Measurements from ENCODE around the gene SLC2A2.

SLC2A2 gene

DNA sequence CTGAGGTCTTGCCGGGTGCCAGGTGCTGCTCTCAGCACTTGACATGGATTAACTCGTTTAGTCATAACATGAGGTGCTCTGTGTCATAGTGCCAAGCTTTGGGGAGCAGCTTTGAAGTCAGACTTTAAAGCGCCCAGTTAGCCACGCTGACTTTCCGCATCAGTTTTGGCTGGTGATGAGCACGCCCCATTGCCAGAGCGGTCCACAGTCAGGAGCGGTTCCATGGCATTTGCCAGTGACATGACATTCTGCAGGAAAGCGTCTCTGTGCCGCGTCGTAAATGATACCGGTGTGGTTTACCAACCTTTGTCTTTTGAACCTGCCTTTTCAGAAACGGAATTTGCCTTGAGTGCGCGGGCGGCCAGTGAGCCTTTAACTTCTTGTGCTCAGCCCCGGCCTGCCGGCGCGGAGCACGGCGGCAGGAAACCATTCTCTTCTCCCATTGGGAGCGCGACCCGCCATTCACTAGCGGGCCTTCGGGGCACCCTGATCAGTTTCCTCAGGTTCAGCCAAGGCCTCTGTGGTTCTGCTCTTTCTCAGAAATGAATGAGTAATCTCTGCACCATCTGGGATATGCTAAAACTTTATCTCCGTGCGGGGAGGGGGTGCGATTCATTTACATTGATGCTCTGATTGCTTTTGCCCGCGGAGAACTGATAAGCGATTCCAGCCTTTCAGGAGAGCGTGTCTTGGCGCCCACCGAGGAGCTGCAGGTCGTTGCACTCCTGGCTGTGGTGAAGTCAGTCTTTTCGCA lies 1.7 kb upstream of the SLC2A2 start:
- no peak for DNase-seq

DNA sequence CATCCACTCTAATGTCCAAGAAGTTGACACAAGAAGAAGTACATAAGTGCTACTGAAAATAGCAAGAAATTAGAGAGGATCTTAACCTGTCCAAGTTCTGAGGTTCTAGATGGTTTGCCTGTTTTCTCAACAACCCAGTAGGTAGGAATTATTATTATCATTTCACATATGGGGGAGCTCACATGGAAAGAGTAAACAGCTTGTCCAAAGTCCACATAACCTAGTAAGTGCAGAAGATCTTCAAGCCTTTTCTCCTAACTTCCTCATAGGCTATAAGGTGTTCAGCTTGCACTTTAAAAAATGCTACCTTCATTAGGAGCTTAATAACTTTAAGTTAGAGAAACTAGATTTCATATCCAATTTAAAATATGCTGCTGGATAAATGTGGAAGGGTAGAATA lies 3.0 kb downstream of the SLC2A2 start:
- DNase-seq, result no peak

DNA sequence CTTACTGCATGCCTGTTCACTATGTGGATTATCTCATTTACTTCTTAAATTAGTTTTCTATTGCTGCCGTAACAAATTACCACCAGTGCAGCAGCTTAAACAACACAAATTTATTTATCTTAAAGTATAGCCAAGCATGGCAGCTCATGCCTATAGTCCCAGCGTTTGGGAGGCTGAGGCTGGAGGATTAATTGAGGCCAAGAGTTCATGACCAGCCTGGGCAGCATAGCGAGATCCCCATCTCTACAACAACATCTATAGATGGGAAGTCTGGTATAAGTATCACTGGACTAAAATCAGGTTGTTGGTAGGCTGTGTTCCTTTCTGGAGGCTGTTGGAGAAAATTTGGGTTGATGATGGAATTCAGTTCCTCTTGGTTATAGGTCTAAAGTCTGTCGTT lies 5.1 kb downstream of the SLC2A2 start:
- no peak for DNase-seq

DNA sequence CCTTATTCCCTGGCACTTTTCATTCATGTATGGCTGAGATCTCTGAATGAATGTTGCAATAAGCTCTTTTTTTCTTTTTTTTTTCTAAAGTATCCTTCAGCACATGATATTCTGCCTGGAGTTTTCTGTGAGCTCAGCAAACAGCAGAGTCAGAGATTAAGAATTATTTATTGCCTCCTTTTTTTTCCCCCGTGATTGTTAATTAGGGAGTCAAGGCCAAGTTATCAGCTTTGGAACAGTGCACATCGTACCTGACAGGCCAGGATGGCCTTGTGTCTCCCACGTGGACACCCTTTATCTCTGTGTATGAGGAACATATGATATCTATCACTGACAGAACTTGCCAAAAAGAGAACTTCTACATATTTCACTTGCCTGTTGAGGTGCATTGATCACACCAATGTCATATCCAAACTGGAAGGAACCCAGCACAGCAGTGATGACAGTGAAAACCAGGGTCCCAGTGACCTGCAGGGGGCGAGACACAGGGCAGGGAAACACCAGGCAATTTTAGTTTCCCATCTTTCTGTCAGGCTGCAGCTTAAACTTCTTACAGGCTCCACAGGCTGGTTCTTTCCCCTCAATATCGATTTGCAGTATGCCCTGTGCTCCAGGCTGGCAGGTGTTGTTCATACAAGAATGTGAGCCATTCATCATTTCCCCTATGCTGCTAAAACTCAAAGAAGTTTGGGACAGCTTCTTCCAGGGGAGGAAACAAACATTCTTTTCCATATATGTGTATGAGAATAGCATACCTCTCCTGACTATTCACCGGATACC lies 8.2 kb downstream of the SLC2A2 start:
- DNase-seq, result no peak

DNA sequence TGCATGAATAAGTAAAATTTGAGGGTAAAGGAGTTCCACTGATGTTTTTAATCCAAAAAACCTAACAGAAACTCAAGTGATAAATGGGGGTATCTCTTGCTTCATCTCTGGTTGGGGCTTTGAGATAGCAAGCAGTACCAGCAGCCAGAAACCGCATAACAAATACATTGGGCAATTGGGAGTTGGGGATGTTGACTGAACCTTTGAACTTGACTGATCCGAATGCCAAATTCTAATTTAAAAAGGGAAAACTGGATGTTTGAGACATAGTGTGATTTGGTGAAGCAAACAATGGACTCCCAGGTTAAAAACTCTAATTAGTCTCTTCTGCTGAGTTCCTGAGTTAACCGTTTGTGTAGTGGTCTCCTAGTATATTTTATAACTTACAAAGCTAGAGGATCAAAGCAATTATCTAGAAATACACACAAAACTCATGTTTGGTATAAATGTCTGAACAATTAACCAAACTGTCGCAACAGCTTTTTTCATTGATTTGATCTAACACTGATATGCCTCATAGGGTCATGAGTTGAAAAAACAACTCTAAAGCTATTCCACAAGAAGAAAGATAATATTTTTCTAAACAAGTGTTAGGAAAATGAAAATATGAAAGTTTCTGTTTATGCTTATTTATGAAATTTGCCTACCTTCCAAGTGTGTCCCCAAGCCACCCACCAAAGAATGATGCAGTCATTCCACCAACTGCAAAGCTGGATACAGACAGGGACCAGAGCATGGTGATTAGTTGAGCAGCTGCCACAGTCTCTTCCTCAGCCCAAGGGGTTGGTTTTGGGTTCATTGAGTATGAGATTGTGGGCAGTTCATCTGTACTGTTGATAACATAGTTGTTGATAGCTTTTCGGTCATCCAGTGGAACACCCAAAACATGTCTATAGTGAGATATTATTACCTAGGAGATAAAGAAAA lies 12.4 kb downstream of the SLC2A2 start:
- no peak for DNase-seq

DNA sequence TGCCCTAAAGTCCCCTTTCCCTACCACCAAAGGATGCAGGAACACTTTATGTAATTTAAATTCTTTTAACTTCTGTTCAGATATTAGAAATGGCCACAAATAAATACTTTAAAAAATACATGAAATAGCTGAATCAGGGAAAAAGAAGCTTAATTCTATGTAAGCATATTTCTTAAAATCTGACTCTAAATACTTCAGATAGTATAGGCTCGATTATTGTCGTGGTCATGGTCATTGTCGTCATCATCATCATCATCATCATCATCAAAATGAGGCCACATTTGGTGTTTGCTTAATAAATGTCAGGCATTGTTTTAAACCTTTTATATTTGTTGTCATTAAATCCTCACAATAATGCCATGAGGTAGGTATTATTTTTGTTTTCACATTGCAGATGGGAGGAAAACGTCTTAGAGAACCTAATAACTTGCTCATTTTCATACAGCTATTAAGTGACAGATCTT lies 14.6 kb downstream of the SLC2A2 start:
- no peak for DNase-seq

DNA sequence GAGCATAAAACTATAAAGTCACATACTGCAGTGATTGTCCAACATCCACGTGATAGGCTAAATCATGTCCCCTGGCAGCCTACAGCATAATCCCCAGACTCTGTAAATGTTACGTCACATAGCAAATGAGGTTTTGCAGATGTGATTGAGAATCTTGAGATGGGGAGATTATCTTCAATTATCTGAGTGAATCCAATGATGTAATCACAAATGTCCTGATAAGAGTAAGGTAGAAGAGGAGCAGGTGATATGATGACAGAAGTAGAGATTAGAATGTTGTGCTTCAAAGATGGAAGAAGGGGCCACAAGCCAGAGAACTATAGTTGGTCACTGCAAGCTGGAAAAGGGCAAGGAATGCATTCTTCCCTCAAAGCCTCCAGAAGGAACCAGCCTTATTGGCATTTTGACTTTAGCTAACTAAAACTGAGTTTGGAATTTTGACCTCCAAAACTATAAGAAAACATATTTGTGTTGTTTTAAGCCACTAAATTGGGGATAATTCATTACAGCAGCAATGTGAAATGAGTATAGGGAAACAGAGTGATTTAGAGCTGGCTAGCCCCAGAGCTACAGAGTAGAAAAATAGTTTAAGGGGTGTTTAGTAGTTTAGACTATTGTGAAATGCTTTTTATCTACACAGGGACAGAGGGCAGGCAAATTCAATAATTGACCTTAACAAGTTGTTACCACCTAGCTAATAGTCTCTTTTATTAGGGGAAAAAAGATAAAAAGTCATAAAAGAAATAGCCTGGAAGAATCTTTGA lies 15.2 kb downstream of the SLC2A2 start:
- DNase-seq, result no peak

DNA sequence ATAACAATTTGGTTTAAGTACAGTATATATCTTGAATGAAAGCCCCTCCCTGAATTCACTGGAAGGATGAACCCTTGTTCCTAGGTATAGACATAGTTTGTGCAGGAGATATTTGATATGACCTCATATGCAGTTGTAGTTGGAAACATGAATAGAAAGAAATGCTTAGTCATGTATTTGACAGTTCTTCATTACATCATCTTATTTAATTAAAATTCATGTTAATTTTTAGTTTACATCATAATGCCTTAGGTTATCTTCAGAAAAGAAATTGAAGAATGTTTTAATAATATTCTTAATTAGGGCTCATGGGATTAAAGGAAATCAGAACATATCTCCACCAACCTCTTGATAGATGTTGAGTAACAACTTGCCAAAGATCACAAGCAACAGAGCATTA lies 19.2 kb downstream of the SLC2A2 start:
- DNase-seq, result no peak

DNA sequence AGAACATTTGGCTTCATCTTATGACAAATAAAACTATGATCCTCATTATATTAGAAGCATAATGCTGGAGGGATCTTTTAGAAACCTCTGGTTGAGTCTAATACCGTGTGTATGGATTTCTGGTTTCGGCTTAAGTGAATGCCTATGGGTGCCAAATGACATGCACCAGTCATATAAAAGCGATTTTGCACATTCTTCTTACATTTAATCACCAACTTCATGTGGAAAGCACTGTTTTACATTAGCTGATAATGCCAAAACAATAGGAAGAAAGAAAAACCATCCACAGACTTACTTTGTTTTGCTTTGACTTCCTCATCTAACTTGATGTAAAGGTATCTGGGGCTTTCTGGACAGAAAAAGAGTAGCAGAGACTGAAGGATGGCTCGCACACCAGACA lies 20.9 kb downstream of the SLC2A2 start:
- DNase-seq, result no peak

DNA sequence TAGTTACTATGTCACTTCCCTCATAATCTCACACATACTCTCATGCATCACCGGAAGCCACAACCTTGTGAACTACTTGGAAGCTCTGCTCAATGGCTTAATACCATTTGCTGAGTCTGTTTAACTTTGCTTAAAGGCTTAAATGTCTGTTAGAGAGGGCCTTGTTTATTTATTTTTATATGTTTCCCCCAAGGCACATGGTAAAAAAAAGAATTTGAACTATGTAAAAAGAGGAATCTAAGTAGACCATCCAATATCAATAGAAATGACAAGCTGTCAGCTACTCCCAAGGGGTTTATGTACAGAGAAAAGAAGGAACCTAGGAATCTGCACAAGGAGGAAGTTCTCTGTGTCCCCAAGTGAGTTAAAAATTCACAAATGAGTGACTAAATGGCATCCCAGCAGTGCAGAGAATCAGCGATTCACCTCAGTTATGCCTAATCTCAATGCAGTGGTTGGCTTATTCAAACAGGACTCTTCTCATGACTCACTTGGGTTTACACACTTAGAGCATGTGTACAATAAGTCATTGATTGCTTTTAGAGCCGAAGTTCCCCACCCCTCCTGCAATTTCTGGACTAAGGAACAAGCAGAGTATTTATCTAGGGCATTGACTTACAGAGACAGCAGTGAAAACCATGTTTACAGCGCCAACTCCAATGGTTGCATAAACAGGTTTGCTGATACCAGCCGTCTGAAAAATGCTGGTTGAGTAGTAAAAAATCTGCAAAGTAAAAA lies 24.4 kb downstream of the SLC2A2 start:
- no peak for DNase-seq

DNA sequence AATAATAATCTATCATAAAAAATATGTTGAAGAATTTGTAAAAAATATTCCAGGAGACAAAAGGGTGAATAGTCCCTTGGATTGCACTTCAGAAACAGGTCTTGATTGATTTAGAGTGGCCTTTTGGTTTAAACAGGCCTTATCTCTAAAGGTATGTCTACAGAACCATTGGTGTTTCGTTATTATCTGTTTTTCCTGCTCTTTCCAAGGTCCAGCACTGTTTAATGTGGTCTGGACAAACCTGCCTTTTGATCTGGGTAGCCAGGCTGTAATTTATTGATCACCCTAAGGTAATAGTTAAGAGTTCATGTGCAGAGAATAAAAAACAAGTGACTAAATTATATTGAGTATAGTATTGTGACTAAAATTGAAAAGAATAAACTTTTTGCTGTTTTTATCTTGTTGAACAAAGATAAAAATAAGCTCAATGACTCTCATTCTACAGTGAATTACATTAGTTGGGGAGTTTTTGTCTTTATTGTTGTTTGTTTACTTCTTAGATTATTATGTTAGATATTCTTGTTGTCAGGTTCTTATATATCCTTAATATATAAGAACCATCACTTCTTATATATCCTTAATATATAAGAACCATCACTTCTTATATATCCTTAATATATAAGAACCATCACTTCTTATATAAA lies 25.1 kb downstream of the SLC2A2 start:
- no peak for DNase-seq

DNA sequence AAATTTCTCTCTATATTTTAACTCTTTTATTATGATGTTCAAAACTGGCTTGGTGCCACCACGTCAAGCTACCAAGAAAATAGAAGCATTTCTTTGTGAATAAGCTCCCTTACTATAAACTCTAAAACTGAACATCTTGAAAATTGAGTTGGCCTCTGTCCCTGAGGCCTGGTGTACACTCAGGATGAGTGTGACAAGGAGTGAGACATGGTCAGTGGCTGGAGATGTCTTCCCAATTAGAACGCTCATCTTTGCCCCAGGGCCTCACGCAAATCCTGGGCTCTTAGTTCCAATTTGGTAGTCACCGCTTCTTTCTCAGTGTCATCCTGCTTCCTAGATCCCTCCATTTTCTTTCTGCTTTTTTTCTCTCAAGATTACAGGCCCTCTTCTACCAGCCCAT lies 26.2 kb downstream of the SLC2A2 start:
- DNase-seq, result no peak

DNA sequence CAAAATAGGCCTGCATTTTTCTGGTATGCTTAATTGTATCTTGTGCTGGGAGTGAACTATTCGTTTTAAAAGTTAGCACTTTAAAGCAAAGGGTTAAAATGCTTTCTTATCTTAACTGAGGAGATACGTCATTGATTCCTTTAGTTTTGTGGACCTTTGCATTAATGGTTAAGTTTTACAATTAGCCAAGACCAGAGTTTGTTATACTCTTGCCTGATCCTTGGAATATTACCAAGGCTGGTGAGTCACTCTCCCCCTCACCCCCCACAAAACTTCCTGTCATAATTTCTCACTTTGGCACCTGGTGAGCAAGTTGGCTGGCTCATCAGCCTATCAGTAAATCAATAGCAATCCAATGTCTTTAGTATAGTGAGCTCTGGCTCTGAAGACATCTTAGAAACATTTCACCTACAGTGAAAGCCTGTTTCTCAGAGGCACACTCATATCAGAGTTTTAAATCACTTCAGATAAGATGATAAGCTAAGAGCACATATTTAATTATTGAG lies 26.7 kb downstream of the SLC2A2 start:
- no peak for DNase-seq

DNA sequence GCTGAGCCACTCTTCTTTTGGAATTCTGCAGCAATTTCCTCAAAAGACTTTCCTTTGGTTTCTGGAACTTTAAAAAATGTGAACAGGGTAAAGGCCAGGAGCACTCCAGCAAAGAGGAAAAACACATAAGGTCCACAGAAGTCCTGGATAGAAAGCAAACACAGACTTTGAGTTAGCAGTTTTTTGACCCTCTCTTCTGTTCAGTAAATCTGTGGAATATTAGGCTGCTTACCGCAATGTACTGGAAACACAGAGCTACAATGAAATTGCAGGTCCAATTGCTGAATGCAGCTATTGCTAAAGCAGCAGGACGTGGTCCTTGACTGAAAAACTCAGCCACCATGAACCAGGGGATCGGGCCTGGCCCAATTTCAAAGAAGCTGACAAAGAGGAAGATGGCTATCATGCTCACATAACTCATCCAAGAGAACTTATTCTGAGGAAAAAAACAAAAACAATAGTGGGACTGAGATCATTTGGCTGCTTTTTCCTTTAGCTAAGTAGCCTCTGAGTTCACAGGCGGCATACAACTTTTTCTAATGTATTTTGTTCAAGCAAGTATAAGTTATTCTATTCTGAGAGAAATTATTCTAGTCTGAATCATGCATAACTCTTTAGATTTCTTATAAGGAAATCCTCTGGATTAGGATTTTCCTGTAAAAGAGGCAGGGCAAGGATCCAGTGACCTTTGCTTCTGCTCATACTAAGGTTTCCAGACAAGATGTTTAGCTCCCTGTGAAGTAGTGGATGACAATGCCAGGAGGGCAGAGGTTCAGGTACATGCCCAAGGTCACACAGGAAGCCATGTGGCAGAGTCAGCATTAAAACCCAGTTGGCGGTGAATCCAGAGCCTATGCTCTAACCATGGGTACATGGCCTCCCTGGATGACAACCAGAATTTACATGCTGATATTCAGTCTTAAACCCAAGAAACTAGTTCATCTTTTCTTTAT lies 28.3 kb downstream of the SLC2A2 start:
- no peak for DNase-seq

DNA sequence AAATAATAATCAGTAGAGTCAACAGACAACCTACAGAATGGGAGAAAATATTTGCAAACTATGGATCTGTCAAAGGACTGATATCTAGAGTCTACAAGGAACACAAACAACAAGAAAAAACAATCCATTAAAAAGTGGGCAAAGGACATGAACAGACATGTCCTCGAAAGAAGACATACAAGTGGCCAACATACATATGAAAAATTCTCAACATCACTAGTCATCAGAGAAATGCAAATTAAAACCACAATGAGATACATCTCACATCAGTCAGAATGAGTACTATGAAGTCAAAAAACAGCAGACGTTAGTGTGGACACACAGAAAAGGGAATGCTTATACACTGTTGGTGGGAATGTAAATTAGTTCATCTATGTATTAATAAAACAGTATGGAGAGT lies 33.7 kb downstream of the SLC2A2 start:
- no peak for DNase-seq

DNA sequence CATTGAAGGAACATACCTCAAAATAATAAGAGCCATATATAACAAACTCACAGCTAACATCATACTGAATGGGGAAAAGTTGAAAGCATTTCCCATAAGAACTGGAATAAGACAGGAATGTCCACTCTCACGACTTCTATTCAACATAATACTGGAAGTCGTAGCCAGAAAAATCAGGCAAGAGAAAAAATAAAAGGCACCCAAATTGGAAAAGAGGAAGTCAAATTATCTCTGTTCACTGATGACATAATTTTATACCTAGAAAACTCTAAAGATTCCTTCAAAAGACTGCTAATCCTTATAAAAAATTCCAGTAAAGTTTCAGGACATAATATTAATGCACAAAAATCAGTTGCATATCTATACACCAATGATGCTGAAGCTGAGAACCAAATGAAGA lies 34.9 kb downstream of the SLC2A2 start:
- no peak for DNase-seq

DNA sequence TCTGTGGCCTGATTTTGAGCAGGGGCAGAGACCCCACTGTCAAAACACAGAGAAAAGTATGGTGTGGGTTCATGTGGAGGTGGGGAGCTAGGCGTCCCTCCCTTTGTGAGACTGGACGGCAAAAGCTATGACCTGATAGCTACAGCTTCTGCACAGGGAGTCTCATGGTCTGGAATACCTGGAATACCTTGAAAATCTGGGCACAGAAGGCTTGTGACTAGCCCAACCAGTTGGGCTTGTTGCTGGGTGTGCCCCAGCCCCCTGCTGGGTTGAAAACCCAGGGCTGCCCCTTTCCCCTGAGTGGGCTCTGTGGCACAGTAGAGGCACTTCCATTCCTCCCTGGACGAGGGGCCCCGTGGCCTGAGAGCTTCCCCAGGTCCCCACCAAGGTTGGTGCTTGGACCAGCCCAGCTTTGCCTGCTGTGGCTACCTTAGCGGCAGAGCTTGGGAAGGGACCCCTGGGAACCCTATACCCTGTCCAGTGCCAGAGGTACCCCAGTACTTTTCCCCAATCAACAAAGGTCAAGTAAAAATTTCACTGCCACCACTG lies 37.3 kb downstream of the SLC2A2 start:
- DNase-seq, result no peak

DNA sequence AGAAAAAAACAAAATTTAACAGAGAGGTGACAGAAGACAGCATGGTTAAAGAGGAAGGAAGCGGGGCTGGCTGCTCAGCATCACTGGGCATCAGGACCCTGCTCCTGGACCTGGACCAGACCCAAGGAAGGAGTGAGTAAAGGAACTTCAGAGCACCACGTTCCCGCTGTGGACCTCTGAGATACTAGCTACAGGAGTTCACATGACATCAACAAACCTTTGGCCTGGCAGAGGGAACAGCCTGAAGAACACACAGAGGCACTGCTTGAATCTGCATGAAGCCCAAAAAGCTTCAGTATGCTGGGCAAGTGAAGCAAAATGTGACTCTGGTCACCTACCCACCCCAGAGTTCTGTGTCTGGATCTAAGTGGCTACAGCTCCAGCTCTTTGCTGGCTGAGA lies 38.1 kb downstream of the SLC2A2 start:
- DNase-seq, result no peak

DNA sequence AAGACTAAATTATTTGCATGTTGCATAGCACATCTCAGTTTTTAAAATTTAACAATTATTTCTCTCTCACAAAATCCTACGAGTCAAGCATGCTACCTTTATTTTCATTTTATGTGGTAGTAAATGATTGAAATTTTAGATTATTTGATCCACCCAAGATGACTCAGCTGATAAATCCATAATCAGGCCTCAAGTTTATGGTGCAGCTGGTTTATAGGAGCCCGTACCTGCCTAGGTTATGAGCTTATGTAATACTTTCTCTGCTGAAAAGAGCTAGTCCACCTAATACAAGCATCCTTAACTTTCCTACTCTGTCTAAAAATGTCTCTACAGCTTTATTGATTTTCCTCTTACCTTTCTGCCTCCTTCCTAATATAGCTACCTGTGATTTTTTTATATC lies 41.2 kb downstream of the SLC2A2 start:
- no peak for DNase-seq

DNA sequence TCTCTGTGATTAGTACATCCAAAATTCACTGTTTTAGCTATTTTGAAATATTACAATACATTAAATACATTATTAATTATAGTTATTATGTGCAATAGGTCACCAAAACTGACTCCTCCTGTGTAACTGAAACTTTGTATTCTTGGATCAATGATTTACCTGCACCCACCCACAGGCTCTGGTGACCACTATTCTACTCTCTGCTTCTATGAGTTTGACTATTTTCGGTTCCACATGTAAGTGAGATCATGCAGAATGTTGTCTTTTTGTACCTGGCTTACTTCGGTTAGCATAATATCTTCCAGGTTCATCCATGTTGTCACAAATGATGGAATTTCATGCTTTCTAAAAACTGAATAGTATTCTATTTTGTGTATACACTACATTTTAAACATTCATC lies 43.8 kb downstream of the SLC2A2 start:
- no peak for DNase-seq
